Measurements from ENCODE around the gene PARD6G. TPM values are rescaled to one million over a fixed set of nuclear protein-coding genes. Genes with fewer than 3 reads are reported as not detected.

Gene PARD6G
- total RNA-seq, 1 experiment from 2014 or later = 0.15 TPM

DNA sequence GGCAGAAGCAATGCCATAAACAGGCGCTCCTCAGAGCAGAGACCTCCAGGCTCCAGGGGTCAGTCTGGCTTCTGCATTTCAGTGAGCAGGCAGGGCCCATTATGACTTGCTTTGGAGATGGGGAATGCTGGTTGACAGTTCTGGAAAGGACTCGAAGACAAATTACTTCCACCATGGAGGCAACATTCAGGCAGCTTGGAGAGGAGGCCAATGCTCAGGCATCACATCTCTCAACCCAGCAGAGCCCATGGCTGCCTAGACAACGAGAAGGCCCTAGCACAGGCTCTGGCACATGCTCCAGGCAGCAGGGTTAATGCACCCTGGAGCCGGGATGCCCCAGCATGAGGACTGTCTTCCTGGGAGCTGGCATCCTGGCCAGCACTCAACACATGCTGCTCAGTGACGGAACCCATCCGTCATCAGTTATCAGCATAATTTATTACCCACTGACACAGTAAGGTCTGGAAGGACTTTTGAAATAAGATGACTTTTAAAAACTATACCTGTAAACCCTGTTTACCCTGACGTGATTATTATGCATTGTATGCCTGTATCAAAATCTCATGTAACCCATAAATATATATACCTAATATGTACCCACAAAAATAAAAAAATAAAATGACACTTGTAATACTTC, 85.4 kb downstream of the PARD6G start:
- H3K27ac ChIP-seq = no peak overlapping the region
- TF ChIP-seq, protein P1, sequence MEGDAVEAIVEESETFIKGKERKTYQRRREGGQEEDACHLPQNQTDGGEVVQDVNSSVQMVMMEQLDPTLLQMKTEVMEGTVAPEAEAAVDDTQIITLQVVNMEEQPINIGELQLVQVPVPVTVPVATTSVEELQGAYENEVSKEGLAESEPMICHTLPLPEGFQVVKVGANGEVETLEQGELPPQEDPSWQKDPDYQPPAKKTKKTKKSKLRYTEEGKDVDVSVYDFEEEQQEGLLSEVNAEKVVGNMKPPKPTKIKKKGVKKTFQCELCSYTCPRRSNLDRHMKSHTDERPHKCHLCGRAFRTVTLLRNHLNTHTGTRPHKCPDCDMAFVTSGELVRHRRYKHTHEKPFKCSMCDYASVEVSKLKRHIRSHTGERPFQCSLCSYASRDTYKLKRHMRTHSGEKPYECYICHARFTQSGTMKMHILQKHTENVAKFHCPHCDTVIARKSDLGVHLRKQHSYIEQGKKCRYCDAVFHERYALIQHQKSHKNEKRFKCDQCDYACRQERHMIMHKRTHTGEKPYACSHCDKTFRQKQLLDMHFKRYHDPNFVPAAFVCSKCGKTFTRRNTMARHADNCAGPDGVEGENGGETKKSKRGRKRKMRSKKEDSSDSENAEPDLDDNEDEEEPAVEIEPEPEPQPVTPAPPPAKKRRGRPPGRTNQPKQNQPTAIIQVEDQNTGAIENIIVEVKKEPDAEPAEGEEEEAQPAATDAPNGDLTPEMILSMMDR (conservative IDR thresholded peaks at IDR 0.05) = no peak
- no peak for TF ChIP-seq EZH2 (IDR thresholded peaks at IDR 0.05; ENCODE audit: low read depth)
- no peak overlapping the region for H3K4me3 ChIP-seq
- no peaks in the 10 kb centered on the region for H3K27me3 ChIP-seq (ENCODE audit: insufficient read depth, low read depth)
- H4K20me1 ChIP-seq (ENCODE audit: insufficient read depth) = no peaks in the 10 kb centered on the region
- no TSS peak for BruUV-seq (replicated peaks)
- peaks cover 7% of the 10 kb centered on the region; the same call in 1 of the 2 replicates for H3K36me3 ChIP-seq (ENCODE audit: low read depth)
- POLR2A ChIA-PET (ENCODE audit: unreplicated experiment) = no interaction called here
- H2AFZ ChIP-seq = no peak overlapping the region
- CTCF ChIA-PET = no interaction called here
- H3K4me1 ChIP-seq (replicated peaks; ENCODE audit: insufficient read depth) = no peaks in the 10 kb centered on the region
- intact Hi-C loops (cut with micrococcal nuclease; ENCODE audit: unreplicated experiment) = no loop called here
- DNase-seq = no peak
- no peaks in the 10 kb centered on the region for H3K9me2 ChIP-seq (ENCODE audit: insufficient read depth)
- no peak overlapping the region for H3K4me2 ChIP-seq
- peaks cover 3% of the 10 kb centered on the region; the same call in 1 of the 2 replicates for H3F3A ChIP-seq (ENCODE audit: insufficient read depth, low read depth)
- no peaks in the 10 kb centered on the region; the same call in 1 of the 2 replicates for H3K9me3 ChIP-seq (ENCODE audit: insufficient read depth, low read depth)
- H3K79me2 ChIP-seq (ENCODE audit: low read depth) = no peaks in the 10 kb centered on the region

DNA sequence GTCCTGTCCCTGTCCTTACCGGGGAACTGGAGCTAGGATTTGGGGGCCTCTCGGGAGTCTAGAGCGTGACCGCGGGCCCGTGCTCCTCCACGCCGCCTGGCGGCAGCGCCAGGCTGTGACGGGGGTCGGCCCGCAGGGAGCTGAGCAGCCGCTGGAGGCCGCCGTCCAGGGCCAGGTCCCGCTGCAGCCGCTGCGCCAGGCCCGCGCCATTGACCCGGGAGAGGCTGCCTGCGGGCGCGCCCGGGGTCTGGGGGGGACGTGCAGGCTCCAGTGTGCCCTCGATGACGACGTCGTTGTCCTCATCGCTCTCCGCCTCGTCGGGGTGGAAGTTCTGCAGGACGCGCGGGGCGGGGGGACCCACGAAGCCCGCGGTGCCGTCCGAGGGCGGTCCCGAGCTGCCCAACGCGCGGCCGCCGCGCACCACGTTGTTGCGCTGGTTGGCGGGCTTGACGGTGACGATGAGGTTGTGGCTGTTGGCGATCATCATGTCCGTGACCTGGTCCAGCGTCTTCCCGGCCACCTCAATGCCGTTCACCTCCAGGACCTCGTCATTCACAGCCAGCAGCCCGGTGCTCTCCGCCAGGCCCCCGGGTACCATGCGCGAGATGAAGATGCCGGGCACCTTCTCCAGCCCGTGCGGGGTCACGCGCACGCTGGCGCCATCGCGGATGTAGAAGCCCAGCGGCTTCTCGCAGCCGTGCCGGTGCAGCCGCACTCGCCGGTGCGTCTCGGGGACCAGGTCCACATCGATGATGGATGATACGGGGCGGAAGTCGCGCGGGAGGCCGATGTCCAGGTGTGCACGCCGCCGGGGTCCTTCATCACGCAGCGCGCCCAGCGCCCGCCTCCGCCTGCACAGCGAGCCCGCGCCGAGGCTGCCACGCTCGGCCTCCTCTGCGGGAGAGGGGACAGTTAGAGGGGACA, 87.3 kb downstream of the PARD6G start:
- no TSS peak for BruUV-seq (replicated peaks)
- DNase-seq = no peak
- Histone ChIP-seq H2AFZ (no peak overlapping the region), H4K20me1 (ENCODE audit: insufficient read depth) (peaks cover 3% of the 10 kb centered on the region; the same call in 1 of the 2 replicates), H3K4me1 (replicated peaks; ENCODE audit: insufficient read depth) (no peaks in the 10 kb centered on the region), H3K4me3 (no peak overlapping the region), H3K9me3 (ENCODE audit: insufficient read depth, low read depth) (no peaks in the 10 kb centered on the region; the same call in 1 of the 2 replicates), H3K27ac (no peak overlapping the region), H3K4me2 (no peak overlapping the region), H3F3A (ENCODE audit: insufficient read depth, low read depth) (peaks cover 2% of the 10 kb centered on the region; the same call in 1 of the 2 replicates), H3K9me2 (ENCODE audit: insufficient read depth) (no peaks in the 10 kb centered on the region), H3K27me3 (ENCODE audit: insufficient read depth, low read depth) (no peaks in the 10 kb centered on the region), H3K79me2 (ENCODE audit: low read depth) (no peaks in the 10 kb centered on the region), H3K36me3 (ENCODE audit: low read depth) (peaks cover 7% of the 10 kb centered on the region; the same call in 1 of the 2 replicates)
- CTCF ChIA-PET = no interaction called here
- intact Hi-C loops (cut with micrococcal nuclease; ENCODE audit: unreplicated experiment) = no loop called here
- POLR2A ChIA-PET (ENCODE audit: unreplicated experiment) = no interaction called here
- no peak for TF ChIP-seq EZH2 (IDR thresholded peaks at IDR 0.05; ENCODE audit: low read depth)
- TF ChIP-seq, protein P1 (conservative IDR thresholded peaks at IDR 0.05) = no peak

DNA sequence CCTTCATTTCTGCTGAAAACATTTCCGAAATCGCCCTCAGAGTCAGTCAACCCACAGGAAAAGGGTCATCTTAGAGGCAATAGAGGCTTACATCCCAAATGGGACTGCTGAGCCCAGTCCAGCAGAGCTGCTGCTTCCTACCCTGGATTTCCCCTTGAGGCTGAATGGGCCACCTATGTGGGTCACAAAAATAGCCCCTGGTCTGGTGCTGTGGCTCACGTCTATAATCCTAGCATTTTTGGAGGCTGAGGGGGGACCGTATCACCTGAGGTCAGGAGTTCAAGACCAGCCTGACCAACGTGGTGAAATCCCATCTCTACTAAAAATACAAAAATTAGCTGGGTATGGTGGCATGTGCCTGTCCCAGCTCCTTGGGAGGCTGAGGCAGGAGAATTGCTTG, 88.9 kb downstream of the PARD6G start:
- H3K36me3 ChIP-seq (ENCODE audit: low read depth) = peaks cover 12% of the 10 kb centered on the region; the same call in 1 of the 2 replicates
- no peaks in the 10 kb centered on the region for H3K9me2 ChIP-seq (ENCODE audit: insufficient read depth)
- CTCF ChIA-PET = no interaction called here

More for the DNA sequence above, 88.9 kb downstream of the PARD6G start:
- BruUV-seq (replicated peaks) = no TSS peak
- intact Hi-C loops (cut with micrococcal nuclease; ENCODE audit: unreplicated experiment) = no loop called here
- H2AFZ ChIP-seq = no peak overlapping the region
- no peak overlapping the region for H3K4me2 ChIP-seq
- H3K4me3 ChIP-seq = no peak overlapping the region
- POLR2A ChIA-PET (ENCODE audit: unreplicated experiment) = no interaction called here
- H3K79me2 ChIP-seq (ENCODE audit: low read depth) = no peaks in the 10 kb centered on the region
- no peaks in the 10 kb centered on the region for H3K27me3 ChIP-seq (ENCODE audit: insufficient read depth, low read depth)
- H3K4me1 ChIP-seq (replicated peaks; ENCODE audit: insufficient read depth) = no peaks in the 10 kb centered on the region
- no peak overlapping the region for H3K27ac ChIP-seq
- DNase-seq = no peak
- peaks cover 3% of the 10 kb centered on the region; the same call in 1 of the 2 replicates for H4K20me1 ChIP-seq (ENCODE audit: insufficient read depth)
- TF ChIP-seq EZH2 (IDR thresholded peaks at IDR 0.05; ENCODE audit: low read depth) = no peak
- no peaks in the 10 kb centered on the region; the same call in 1 of the 2 replicates for H3F3A ChIP-seq (ENCODE audit: insufficient read depth, low read depth)
- no peaks in the 10 kb centered on the region for H3K9me3 ChIP-seq (ENCODE audit: insufficient read depth, low read depth)
